Ovary (tissue), 3 donors: ENCODE results near the gene MRM3.

Experiments
- CTCF ChIP-seq, 3 donors: fragments of 450-650 bp in 2 of 3; fragments of 200-600 bp in 1 of 3; IDR thresholded peaks; one replicate each; pipeline versions ENCODE4 v1.5.1 to v1.8.0; 2016 to 2022; ENCODE audit warnings: antibody characterized with exemption in 3 of 3, mild to moderate bottlenecking in 1 of 3
- EP300 ChIP-seq: sonication (generic); formaldehyde crosslinking; IDR thresholded peaks from one replicate; pipeline ENCODE4 v1.6.1; 2017; ENCODE audit warnings: antibody characterized with exemption
- POLR2A ChIP-seq: fragments of 450-650 bp; IDR thresholded peaks from one replicate; pipeline ENCODE4 v1.6.1; 2017; ENCODE audit warnings: antibody characterized with exemption, mild to moderate bottlenecking, moderate library complexity
- donor health status: DM: no; HTN: no; CAD: no.

GRCh38 chr17:794876-795275 lies 12.7 kb downstream of the MRM3 start:
- no peak for TF ChIP-seq POLR2A
- peak; percentile 40 to 84 (median 71) for TF ChIP-seq CTCF (IDR thresholded peaks at IDR 0.05)
- TF ChIP-seq EP300 = no peak
